CD4-positive, alpha-beta T cell treated with Interleukin-2 at 100 ng/mL for 4 hours (primary cell): ENCODE results near the gene GRM4.
A peak's percentile ranks its signal among the peaks of the same experiment; 100 is the strongest.

Experiments
- DNase-seq: peaks from one replicate; pipeline ENCODE4 v3.0.0-alpha.2; 2020; ENCODE audit warnings: low spot score

GRM4 gene

GRCh38 chr6:34157236-34157830, 11.4 kb upstream of the GRM4 start:
- DNase-seq: no peak

GRCh38 chr6:34155471-34156300, 9.8 kb upstream of the GRM4 start:
- no peak for DNase-seq

GRCh38 chr6:34154668-34155447, 9.0 kb upstream of the GRM4 start:
- peak; percentile 51 for DNase-seq

GRCh38 chr6:34152806-34153520, 7.1 kb upstream of the GRM4 start:
- no peak for DNase-seq

- no peak for DNase-seq
These were observed 6.2 kb upstream of the GRM4 start for GRCh38 chr6:34152042-34152524.

GRCh38 chr6:34151321-34152041, 5.6 kb upstream of the GRM4 start:
- DNase-seq: no peak

- no peak for DNase-seq
These were observed 4.9 kb upstream of the GRM4 start for GRCh38 chr6:34150766-34151165.

- no peak for DNase-seq
These were observed 4.0 kb upstream of the GRM4 start for GRCh38 chr6:34149831-34150400.

- no peak for DNase-seq
These were observed 3.5 kb upstream of the GRM4 start for GRCh38 chr6:34149452-34149810.

- no peak for DNase-seq
These were observed 3.0 kb upstream of the GRM4 start for GRCh38 chr6:34148631-34149451.

GRCh38 chr6:34147906-34148630, 2.2 kb upstream of the GRM4 start:
- no peak for DNase-seq

GRCh38 chr6:34146801-34147592, 1.1 kb upstream of the GRM4 start:
- no peak for DNase-seq

GRCh38 chr6:34145161-34146020, 496 bp downstream of the GRM4 start:
- peak; percentile 7 for DNase-seq

- no peak for DNase-seq
These were observed 1.2 kb downstream of the GRM4 start for GRCh38 chr6:34144581-34145160.

- DNase-seq: peak; percentile 16
These were observed 1.9 kb downstream of the GRM4 start for GRCh38 chr6:34143884-34144580.

GRCh38 chr6:34143196-34143883, 2.5 kb downstream of the GRM4 start:
- no peak for DNase-seq
